GM23338 (cell line): ENCODE measurements around the gene SH2D2A. TPM values are rescaled to one million over a fixed set of nuclear protein-coding genes. Genes with fewer than 3 reads are reported as not detected.

Experiments used
- ATAC-seq: fragments of 200-7000 bp; cut with Tn5 transposase; 3 replicates; pipeline ENCODE4 v1.9.1; 2020
- DNase-seq: peaks from one replicate; pipeline ENCODE4 v3.0.0-alpha.2; 2015; ENCODE audit warnings: low spot score
- H2AFZ ChIP-seq: fragments of 200-600 bp; sonication (generic); 2 replicates; pipeline ENCODE4 v1.8.0; 2016; ENCODE audit warnings: antibody characterized with exemption, mild to moderate bottlenecking, moderate library complexity
- H3F3A ChIP-seq: fragments of 200-600 bp; sonication (generic); replicated peaks from 2 replicates; pipeline ENCODE4 v1.8.0; 2017; ENCODE audit warnings: antibody characterized with exemption, mixed run types, low read depth
- H3K27ac ChIP-seq: fragments of 200-600 bp; sonication (generic); 2 replicates; pipeline ENCODE4 v1.6.1; 2016; ENCODE audit warnings: low read depth
- H3K27me3 ChIP-seq: fragments of 200-600 bp; sonication (generic); 2 replicates; pipeline ENCODE4 v1.8.0; 2016; ENCODE audit warnings: mild to moderate bottlenecking, mixed run types, moderate library complexity; ENCODE audit not compliant: insufficient read depth
- H3K36me3 ChIP-seq: fragments of 200-600 bp; sonication (generic); 2 replicates; pipeline ENCODE4 v1.8.0; 2016; ENCODE audit warnings: mild to moderate bottlenecking; ENCODE audit not compliant: insufficient read depth
- H3K4me1 ChIP-seq: fragments of 200-600 bp; sonication (generic); 2 replicates; pipeline ENCODE4 v1.8.0; 2016; ENCODE audit warnings: mild to moderate bottlenecking, moderate library complexity; ENCODE audit not compliant: insufficient read depth
- H3K4me2 ChIP-seq: fragments of 200-600 bp; sonication (generic); 2 replicates; pipeline ENCODE4 v1.7.1; 2017; ENCODE audit warnings: mixed run types
- H3K4me3 ChIP-seq: fragments of 200-600 bp; sonication (generic); 2 replicates; pipeline ENCODE4 v1.6.1; 2016; ENCODE audit warnings: mixed run types
- H3K79me2 ChIP-seq: fragments of 200-600 bp; sonication (generic); replicated peaks from 2 replicates; pipeline ENCODE4 v1.8.0; 2017; ENCODE audit warnings: mild to moderate bottlenecking; ENCODE audit not compliant: insufficient read depth
- H3K9me2 ChIP-seq: fragments of 200-600 bp; sonication (generic); 2 replicates; pipeline ENCODE4 v1.8.0; 2017; ENCODE audit not compliant: insufficient read depth
- H4K20me1 ChIP-seq: fragments of 200-600 bp; sonication (generic); replicated peaks from 2 replicates; pipeline ENCODE4 v1.8.0; 2017; ENCODE audit warnings: mild to moderate bottlenecking; ENCODE audit not compliant: insufficient read depth
- H3K27ac Mint-ChIP-seq: 2 replicates; pipeline ENCODE4 v1.8.0; 2020; ENCODE audit warnings: inconsistent platforms, mild to moderate bottlenecking, moderate library complexity, mixed read lengths
- H3K27me3 Mint-ChIP-seq: 3 replicates; pipeline ENCODE4 v1.8.0; 2022; ENCODE audit warnings: low read depth, mild to moderate bottlenecking, moderate library complexity, mixed read lengths, inconsistent platforms; ENCODE audit not compliant: insufficient read depth, poor library complexity
- H3K36me3 Mint-ChIP-seq: 3 replicates; pipeline ENCODE4 v1.8.0; 2021; ENCODE audit warnings: low read depth, mild to moderate bottlenecking, inconsistent platforms, moderate library complexity, mixed read lengths
- H3K4me1 Mint-ChIP-seq: 3 replicates; pipeline ENCODE4 v1.8.0; 2020; ENCODE audit warnings: mild to moderate bottlenecking, inconsistent platforms, mixed read lengths
- H3K4me3 Mint-ChIP-seq: 3 replicates; pipeline ENCODE4 v1.8.0; 2021; ENCODE audit warnings: moderate library complexity, mild to moderate bottlenecking, inconsistent platforms, mixed read lengths
- H3K9me3 Mint-ChIP-seq: 3 replicates; pipeline ENCODE4 v1.8.0; 2020; ENCODE audit warnings: moderate library complexity, mild to moderate bottlenecking, inconsistent platforms, mixed read lengths
- CREB1 ChIP-seq: fragments of 250-450 bp; sonication (Bioruptor Pico); IDR thresholded peaks from 2 replicates; pipeline ENCODE4 v1.5.0; 2020; ENCODE audit warnings: low read depth, mild to moderate bottlenecking, moderate library complexity
- CTCF ChIP-seq, 2 experiments: fragments of 200-600 bp in 1 of 2; sonication (generic) in 1 of 2; conservative IDR thresholded peaks; 2 replicates each; pipeline versions ENCODE4 v1.5.1 to v1.6.1; 2016 to 2017; ENCODE audit warnings: antibody characterized with exemption in 2 of 2, low read depth in 2 of 2, mild to moderate bottlenecking in 2 of 2, moderate library complexity in 1 of 2
- EZH2phosphoT487 ChIP-seq: fragments of 200-600 bp; sonication (generic); IDR thresholded peaks from one replicate; pipeline ENCODE4 v1.8.1; 2018; ENCODE audit warnings: antibody characterized with exemption; ENCODE audit not compliant: unreplicated experiment
- NANOG ChIP-seq: IDR thresholded peaks from 2 replicates; pipeline ENCODE4 v1.6.1; 2016; ENCODE audit warnings: antibody characterized with exemption, borderline replicate concordance
- POLR2AphosphoS5 ChIP-seq: IDR thresholded peaks from 2 replicates; pipeline ENCODE4 v1.6.1; 2016; ENCODE audit warnings: antibody characterized with exemption, low read depth
- REST ChIP-seq: IDR thresholded peaks from one replicate; pipeline ENCODE4 v1.6.1; 2018; ENCODE audit warnings: antibody characterized with exemption; ENCODE audit not compliant: unreplicated experiment
- ZNF462 ChIP-seq: fragments of 250-450 bp; sonication (Bioruptor Pico); IDR thresholded peaks from 2 replicates; pipeline ENCODE4 v1.5.0; 2020; ENCODE audit warnings: mild to moderate bottlenecking, moderate library complexity
- polyA plus RNA-seq: library from polyadenylated mRNA; unstranded; fragments of >200 nt; fragmentation: Nextera tagmentation; extraction: Ambion mirVana; gene quantifications from 2 replicates; pipeline ENCODE4 v1.2.1, GENCODE V29; 2016
- total RNA-seq: library from RNA; depleted of rRNA; stranded (reverse); fragments of >200 nt; shearing (Covaris generic); gene quantifications from 2 replicates; pipeline ENCODE4 v1.2.3, GENCODE V29; 2014

SH2D2A gene
- total and polyA plus RNA-seq, 2 experiments from 2014 or later: 5.5 to 11.5 TPM

- TF ChIP-seq NANOG (no peak), REST (no peak), ZNF462 (no peak), EZH2phosphoT487 (no peak), CREB1 (CRISPR knock-in tag) (no peak), CTCF (conservative IDR thresholded peaks at IDR 0.05; ENCODE audit: low read depth in 2 of 2) (no peak), POLR2AphosphoS5 (no peak)
- Histone ChIP-seq H2AFZ (no peak overlapping the region), H3K27ac (no peak overlapping the region), H3K4me2 (no peak overlapping the region), H4K20me1 (peaks cover 49% of the 10 kb centered on the region), H3K36me3 (peaks cover 31% of the 10 kb centered on the region), H3K79me2 (peaks cover 38% of the 10 kb centered on the region), H3K27me3 (no peaks in the 10 kb centered on the region), H3K4me3 (no peak overlapping the region), H3K9me2 (no peaks in the 10 kb centered on the region), H3K4me1 (no peaks in the 10 kb centered on the region), H3F3A (peaks cover 6% of the 10 kb centered on the region; the same call in 1 of the 2 replicates)
- no peaks in the 10 kb centered on the region for H3K9me3 Mint-ChIP-seq
- no peak overlapping the region for H3K4me3 Mint-ChIP-seq
- H3K36me3 Mint-ChIP-seq: peaks cover 73% of the 10 kb centered on the region
- peaks cover 4% of the 10 kb centered on the region for H3K27me3 Mint-ChIP-seq
- H3K27ac Mint-ChIP-seq: no peak overlapping the region
- DNase-seq (no peak), ATAC-seq (no peak)
- no peaks in the 10 kb centered on the region for H3K4me1 Mint-ChIP-seq
These were observed 30.0 kb downstream of the SH2D2A start for GRCh38 chr1:156786640-156787039.
